Measurements from ENCODE around the gene LIN7B. TPM values are rescaled to one million over a fixed set of nuclear protein-coding genes. Genes with fewer than 3 reads are reported as not detected.

Gene LIN7B
- total and polyA plus RNA-seq, 2 of the 13 experiments (the other 11 are each of a cell fraction or from before 2014, with no cell fraction given) = 5.3 to 7.6 TPM

DNA sequence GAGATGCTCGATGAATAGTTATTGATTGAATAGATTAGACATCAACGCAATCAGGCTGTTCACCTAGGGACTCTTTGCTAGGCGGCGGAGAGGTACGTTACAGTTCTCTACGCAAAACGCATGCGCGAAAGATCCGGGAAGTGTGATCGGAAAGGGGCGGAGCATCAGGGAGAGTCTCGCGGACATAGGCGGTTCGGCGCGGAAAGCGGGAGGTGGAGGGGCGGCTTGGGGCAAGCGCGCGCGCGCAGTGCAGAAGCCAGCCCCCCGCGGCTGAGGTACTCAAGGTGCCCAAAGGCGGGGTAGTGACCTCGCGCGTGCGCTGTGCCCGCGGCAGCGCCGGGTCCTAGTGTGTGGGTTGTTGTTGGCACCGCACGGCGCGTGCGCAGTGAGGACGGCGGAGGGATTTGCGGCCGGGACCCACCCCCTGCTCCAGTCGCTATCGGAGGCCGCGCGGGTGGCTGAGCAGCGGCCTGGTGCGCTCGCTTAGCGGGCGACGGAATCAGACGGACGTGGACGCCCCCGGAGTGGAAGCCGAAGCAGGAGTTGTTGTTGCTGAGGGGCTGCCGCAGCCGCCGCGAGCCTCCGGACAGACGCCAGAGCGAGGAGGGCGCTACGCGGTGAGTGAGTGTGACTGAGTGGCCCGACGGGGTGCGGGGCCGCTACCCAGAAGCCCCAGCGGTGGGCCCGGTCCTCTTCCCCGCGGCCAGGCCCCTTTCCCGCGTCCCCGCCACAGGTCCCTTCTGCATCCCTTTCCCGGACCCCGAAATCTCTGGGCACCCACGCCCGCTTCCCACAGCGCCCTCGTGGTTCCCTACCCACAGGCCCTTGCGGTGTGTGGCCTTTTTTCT is 28.9 kb upstream of the LIN7B start, which contains the start of gene SNRNP70 (continued):
- no peak for TF ChIP-seq KLF15 (CRISPR knock-in tag; IDR thresholded peaks at IDR 0.05; ENCODE audit: borderline replicate concordance)
- no peak for TF ChIP-seq PAX8 (CRISPR knock-in tag; IDR thresholded peaks at IDR 0.05; ENCODE audit: borderline replicate concordance)
- TF ChIP-seq, protein P1, sequence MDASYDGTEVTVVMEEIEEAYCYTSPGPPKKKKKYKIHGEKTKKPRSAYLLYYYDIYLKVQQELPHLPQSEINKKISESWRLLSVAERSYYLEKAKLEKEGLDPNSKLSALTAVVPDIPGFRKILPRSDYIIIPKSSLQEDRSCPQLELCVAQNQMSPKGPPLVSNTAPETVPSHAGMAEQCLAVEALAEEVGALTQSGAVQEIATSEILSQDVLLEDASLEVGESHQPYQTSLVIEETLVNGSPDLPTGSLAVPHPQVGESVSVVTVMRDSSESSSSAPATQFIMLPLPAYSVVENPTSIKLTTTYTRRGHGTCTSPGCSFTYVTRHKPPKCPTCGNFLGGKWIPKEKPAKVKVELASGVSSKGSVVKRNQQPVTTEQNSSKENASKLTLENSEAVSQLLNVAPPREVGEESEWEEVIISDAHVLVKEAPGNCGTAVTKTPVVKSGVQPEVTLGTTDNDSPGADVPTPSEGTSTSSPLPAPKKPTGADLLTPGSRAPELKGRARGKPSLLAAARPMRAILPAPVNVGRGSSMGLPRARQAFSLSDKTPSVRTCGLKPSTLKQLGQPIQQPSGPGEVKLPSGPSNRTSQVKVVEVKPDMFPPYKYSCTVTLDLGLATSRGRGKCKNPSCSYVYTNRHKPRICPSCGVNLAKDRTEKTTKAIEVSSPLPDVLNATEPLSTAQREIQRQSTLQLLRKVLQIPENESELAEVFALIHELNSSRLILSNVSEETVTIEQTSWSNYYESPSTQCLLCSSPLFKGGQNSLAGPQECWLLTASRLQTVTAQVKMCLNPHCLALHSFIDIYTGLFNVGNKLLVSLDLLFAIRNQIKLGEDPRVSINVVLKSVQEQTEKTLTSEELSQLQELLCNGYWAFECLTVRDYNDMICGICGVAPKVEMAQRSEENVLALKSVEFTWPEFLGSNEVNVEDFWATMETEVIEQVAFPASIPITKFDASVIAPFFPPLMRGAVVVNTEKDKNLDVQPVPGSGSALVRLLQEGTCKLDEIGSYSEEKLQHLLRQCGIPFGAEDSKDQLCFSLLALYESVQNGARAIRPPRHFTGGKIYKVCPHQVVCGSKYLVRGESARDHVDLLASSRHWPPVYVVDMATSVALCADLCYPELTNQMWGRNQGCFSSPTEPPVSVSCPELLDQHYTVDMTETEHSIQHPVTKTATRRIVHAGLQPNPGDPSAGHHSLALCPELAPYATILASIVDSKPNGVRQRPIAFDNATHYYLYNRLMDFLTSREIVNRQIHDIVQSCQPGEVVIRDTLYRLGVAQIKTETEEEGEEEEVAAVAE (CRISPR knock-in tag; IDR thresholded peaks at IDR 0.05; ENCODE audit: borderline replicate concordance) = peak; percentile 74
- TF ChIP-seq EZH2 (conservative IDR thresholded peaks at IDR 0.05; ENCODE audit: low read depth, low read length) = no peak
- TF ChIP-seq, protein P2, sequence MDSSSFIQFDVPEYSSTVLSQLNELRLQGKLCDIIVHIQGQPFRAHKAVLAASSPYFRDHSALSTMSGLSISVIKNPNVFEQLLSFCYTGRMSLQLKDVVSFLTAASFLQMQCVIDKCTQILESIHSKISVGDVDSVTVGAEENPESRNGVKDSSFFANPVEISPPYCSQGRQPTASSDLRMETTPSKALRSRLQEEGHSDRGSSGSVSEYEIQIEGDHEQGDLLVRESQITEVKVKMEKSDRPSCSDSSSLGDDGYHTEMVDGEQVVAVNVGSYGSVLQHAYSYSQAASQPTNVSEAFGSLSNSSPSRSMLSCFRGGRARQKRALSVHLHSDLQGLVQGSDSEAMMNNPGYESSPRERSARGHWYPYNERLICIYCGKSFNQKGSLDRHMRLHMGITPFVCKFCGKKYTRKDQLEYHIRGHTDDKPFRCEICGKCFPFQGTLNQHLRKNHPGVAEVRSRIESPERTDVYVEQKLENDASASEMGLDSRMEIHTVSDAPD (CRISPR knock-in tag; IDR thresholded peaks at IDR 0.05) = 0 out of 2 replicates have a peak, but pooled peaks have one; percentile 30
- no peak for TF ChIP-seq ZNF672 (CRISPR knock-in tag; IDR thresholded peaks at IDR 0.05)
- no peak; the same call in none of the 2 replicates for TF ChIP-seq ZNF552 (CRISPR knock-in tag; IDR thresholded peaks at IDR 0.05; ENCODE audit: borderline replicate concordance)
- TF ChIP-seq, protein P3, sequence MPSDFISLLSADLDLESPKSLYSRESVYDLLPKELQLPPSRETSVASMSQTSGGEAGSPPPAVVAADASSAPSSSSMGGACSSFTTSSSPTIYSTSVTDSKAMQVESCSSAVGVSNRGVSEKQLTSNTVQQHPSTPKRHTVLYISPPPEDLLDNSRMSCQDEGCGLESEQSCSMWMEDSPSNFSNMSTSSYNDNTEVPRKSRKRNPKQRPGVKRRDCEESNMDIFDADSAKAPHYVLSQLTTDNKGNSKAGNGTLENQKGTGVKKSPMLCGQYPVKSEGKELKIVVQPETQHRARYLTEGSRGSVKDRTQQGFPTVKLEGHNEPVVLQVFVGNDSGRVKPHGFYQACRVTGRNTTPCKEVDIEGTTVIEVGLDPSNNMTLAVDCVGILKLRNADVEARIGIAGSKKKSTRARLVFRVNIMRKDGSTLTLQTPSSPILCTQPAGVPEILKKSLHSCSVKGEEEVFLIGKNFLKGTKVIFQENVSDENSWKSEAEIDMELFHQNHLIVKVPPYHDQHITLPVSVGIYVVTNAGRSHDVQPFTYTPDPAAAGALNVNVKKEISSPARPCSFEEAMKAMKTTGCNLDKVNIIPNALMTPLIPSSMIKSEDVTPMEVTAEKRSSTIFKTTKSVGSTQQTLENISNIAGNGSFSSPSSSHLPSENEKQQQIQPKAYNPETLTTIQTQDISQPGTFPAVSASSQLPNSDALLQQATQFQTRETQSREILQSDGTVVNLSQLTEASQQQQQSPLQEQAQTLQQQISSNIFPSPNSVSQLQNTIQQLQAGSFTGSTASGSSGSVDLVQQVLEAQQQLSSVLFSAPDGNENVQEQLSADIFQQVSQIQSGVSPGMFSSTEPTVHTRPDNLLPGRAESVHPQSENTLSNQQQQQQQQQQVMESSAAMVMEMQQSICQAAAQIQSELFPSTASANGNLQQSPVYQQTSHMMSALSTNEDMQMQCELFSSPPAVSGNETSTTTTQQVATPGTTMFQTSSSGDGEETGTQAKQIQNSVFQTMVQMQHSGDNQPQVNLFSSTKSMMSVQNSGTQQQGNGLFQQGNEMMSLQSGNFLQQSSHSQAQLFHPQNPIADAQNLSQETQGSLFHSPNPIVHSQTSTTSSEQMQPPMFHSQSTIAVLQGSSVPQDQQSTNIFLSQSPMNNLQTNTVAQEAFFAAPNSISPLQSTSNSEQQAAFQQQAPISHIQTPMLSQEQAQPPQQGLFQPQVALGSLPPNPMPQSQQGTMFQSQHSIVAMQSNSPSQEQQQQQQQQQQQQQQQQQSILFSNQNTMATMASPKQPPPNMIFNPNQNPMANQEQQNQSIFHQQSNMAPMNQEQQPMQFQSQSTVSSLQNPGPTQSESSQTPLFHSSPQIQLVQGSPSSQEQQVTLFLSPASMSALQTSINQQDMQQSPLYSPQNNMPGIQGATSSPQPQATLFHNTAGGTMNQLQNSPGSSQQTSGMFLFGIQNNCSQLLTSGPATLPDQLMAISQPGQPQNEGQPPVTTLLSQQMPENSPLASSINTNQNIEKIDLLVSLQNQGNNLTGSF (CRISPR knock-in tag; IDR thresholded peaks at IDR 0.05) = 0 out of 2 replicates have a peak, but pooled peaks have one; percentile 46
- TF ChIP-seq, protein P4, sequence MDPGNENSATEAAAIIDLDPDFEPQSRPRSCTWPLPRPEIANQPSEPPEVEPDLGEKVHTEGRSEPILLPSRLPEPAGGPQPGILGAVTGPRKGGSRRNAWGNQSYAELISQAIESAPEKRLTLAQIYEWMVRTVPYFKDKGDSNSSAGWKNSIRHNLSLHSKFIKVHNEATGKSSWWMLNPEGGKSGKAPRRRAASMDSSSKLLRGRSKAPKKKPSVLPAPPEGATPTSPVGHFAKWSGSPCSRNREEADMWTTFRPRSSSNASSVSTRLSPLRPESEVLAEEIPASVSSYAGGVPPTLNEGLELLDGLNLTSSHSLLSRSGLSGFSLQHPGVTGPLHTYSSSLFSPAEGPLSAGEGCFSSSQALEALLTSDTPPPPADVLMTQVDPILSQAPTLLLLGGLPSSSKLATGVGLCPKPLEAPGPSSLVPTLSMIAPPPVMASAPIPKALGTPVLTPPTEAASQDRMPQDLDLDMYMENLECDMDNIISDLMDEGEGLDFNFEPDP (CRISPR knock-in tag; conservative IDR thresholded peaks at IDR 0.05) = no peak
- peak; percentile 97 for TF ChIP-seq CAMTA2 (CRISPR knock-in tag; IDR thresholded peaks at IDR 0.05; ENCODE audit: borderline replicate concordance)
- TF ChIP-seq ZNF724P (CRISPR knock-in tag; IDR thresholded peaks at IDR 0.05; ENCODE audit: borderline replicate concordance) = peak; percentile 84; the same call in 1 of the 2 replicates
- TF ChIP-seq, protein P5, sequence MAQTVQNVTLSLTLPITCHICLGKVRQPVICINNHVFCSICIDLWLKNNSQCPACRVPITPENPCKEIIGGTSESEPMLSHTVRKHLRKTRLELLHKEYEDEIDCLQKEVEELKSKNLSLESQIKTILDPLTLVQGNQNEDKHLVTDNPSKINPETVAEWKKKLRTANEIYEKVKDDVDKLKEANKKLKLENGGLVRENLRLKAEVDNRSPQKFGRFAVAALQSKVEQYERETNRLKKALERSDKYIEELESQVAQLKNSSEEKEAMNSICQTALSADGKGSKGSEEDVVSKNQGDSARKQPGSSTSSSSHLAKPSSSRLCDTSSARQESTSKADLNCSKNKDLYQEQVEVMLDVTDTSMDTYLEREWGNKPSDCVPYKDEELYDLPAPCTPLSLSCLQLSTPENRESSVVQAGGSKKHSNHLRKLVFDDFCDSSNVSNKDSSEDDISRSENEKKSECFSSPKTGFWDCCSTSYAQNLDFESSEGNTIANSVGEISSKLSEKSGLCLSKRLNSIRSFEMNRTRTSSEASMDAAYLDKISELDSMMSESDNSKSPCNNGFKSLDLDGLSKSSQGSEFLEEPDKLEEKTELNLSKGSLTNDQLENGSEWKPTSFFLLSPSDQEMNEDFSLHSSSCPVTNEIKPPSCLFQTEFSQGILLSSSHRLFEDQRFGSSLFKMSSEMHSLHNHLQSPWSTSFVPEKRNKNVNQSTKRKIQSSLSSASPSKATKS (CRISPR knock-in tag; IDR thresholded peaks at IDR 0.05) = peak; percentile 82; the same call in 1 of the 2 replicates

Data from HepG2 (cell line).